Effector CD4-positive, alpha-beta T cell (primary cell): ENCODE data around the gene SPATS2L.

Experiments used
- DNase-seq: peaks from one replicate; pipeline ENCODE4 v3.0.0-alpha.2; 2020

Gene SPATS2L

GRCh38 chr2:200297989-200298388 is 8.5 kb upstream of the SPATS2L start:
- no peak for DNase-seq

DNA sequence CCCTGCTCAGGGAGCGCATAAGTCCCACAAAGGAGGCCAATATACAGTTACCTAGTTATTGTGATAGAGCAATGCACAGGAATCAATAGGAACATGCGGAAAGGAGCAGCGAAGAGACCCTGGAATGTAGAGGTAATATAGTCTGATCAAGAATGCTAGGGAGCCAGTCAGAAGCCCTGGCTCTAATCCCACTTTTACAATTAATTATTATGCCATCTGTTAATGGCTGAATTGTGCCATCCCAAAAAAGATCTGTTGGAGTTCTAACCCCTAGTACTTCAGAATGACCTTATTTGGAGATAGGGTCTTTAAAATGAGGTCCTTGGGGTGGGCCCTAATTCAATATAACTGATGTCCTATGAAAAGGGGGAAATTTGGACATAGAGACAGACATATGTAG is 7.7 kb upstream of the SPATS2L start:
- DNase-seq, result no peak

GRCh38 chr2:200300065-200300464 is 6.4 kb upstream of the SPATS2L start:
- no peak for DNase-seq

- DNase-seq, result no peak
Measured at GRCh38 chr2:200300638-200301314, 5.7 kb upstream of the SPATS2L start.

GRCh38 chr2:200301953-200302858 is 4.3 kb upstream of the SPATS2L start:
- DNase-seq, result no peak

- no peak for DNase-seq
Measured at GRCh38 chr2:200302940-200303727, 3.4 kb upstream of the SPATS2L start.

DNA sequence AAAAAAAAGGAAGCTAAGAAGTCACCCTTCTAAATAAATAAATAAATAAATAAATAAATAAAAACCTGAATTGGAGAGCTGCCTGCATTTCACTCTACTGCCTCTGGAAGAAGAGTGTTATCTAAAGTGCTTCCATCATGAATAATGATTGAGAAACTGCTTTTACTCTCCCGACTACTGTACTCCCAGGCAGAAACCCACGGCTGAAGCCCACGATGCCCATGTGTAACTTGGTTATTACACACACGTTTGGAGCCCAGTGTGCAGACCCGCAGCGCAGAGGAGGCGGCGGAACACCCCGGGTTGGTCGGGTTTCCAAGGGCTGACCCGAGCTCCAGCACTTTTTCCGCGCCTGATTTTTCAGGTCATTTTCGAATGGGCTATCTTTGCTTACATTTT is 697 bp upstream of the SPATS2L start:
- no peak for DNase-seq

- DNase-seq, result peak; percentile 5
Measured at GRCh38 chr2:200306931-200307723, 634 bp downstream of the SPATS2L start.

DNA sequence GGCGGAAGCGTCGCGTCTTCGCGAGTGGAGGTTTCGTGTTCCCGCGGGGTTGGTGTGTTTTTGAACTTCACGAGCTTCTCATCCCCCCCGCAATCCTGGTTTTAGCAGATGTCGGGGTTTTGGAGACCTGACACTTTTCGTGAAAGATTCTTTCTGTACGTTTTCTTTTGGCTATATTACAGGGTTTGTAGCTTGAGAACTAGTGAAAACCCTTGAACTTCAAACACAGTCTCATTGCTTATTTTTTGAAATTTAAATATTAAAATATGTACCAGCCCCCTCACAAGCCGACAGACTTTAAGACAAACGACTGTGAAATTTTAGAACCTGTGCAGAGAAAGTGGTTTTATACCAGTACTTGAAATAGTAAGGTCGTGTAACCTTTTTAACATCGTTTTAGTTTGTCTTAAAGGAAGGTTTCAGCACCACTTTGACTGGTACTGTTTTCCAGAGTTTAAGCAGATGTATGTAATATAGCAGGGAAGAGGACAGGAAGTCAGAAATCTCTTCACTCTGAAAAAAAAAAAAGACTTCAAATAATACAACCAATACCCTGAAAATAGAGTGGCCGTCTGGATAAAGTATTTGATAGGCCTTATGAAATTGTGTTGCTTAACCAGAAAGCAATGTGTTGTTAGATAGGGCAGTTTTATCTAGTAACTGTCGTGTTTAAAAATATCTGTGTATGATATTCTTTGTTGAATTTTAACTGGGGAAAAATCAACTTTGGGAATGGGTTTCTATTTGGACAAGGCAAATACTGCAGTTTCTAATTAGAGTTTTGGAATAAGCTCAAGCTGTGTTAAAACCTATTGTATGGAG is 1.4 kb downstream of the SPATS2L start:
- no peak for DNase-seq

GRCh38 chr2:200308546-200309295 is 2.2 kb downstream of the SPATS2L start:
- no peak for DNase-seq

DNA sequence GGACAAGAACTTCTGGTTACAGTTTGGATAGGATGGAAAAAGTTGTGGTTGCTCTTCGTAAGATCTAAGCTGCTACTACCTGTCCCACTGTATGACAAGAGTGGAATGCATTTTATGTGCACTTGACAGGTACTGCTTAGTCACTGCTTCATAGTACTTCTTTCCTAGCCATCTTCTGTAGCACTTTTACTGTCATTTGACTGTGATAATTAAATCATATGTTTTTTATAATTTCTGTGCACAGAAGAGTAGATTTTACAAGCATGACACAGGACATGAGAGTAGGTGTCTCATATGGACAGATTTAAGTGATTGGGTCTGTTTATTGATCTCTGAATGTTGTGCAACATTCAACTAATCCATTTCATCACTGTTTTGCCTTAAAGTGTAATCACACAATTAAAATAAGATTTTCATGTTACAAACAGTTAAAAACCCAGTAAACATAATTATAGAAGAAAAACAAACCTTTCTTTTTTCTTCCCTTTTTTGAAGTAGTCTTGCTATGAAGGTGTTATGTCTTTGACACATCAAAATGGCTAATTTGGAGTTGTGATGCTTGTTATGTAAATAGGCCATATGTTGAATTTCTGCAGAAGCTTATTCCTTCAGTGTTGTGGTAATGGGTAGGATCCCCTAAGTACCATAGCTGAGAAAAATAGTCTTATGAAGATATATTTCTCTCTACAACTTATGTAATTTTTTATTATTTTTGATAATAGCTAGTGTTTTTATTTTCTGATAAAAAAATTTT is 3.0 kb downstream of the SPATS2L start:
- no peak for DNase-seq

DNA sequence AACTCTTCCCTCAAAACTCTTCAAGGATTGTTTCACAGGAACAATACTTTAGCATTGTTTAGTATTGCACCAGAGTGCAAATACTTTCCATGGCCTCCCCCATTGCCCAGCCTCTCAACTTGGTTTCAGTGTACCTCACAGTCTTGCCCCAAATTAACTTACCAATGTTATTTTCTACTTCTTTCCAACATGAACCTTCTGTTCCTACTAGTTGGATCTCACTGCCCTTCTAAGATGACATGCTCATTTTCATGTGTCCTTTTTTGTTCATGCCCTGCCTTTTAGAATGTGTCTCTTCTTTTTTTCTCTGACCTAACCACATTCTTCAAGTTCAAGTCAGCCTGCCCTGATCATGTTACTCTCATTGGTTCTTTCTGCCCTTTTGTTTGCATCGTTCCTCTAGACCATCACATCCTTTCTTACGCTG is 4.1 kb downstream of the SPATS2L start:
- no peak for DNase-seq

DNA sequence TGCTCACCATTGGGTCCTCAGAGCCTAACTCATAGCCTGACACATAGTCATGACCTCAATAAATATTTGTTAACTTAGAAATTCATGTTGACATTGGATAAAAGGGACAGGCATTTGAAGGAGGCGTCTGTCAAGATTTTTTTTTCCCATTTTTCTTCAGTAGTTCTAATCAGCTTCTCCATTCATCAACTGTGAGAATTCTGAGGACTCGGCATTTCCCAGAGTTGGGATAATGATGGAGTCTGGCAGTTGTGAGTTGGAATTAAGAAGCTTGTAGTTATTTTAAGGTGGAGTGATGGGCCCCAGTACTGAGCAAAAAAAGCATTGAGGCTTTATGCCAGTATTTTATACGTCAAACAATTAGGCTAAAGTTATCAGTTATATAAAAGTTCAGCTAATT is 4.6 kb downstream of the SPATS2L start:
- no peak for DNase-seq

DNA sequence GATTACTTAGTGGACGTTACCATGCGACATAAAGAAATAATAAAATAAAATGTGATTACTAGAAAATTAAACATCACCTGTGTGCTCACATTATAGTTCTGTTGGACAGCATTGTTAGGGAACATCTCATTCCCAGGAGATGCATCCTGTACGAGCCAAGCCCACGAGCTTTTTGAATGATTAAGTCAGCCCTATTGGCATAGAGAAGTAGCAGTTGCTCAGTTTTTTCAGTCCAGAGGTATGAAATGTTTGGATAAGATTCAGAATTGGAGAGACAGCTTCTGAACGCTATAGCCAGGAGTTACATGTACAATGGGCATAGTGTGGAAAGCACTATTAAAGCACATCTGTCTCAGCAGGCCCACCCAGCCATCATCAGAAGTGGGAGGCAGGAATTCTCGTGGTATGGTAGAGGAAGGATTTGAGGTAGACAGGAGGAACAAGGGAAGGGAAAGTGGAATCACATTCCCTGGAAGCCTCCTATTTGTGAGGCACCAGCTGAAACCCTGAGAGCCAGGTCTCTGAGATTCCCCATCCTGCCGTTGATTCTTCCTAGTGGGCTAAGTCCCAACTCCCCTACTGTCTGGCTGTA is 8.6 kb downstream of the SPATS2L start:
- no peak for DNase-seq

GRCh38 chr2:200317975-200318374 is 11.5 kb downstream of the SPATS2L start:
- DNase-seq, result no peak

DNA sequence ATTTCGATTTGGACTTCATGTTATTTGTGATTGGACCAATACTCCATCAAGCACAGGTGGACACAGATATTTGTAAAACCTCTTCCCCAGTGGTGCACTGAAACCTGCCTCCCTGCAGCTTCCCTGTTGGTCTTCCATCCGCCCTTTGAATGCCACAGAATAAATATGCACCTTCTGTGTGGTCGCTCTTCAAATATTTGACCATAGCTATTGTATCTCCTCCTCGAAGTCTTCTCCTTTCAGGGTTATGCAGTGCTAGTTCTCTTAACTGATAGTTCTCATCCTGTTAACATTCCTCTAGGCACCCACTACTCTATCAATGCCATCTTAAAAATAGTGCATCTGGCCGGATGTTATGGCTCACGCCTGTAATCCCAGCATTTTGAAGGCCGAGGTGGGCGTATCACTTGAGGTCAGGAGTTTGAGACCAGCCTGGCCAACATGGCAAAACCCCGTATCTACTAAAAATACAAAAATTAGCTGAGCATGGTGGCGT is 12.5 kb downstream of the SPATS2L start:
- no peak for DNase-seq

- DNase-seq, result no peak
Measured at GRCh38 chr2:200319548-200320337, 13.2 kb downstream of the SPATS2L start.

- no peak for DNase-seq
Measured at GRCh38 chr2:200320344-200320743, 13.9 kb downstream of the SPATS2L start.

DNA sequence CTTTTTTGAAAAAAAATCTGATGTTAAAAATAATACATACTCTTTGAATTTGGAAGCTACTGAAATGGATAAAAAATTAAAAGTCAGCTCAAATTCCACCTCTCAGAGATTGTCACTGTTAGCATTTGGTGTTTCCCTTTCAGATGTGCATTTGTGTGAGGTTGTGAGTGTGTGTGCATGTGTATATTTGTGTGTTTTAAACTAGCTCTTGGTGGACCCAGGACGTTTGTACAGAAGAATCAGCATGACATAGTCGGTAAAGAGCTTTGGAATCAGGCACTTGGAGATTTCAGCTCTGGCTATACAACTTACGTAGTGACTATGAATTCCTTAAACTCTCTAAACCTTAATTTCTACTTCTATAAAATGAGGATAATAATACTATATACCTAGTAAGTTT is 14.5 kb downstream of the SPATS2L start:
- no peak for DNase-seq
